NCI-H2107 treated with DMSO at 0.1 percent for 48 hours (cell line): Measurements from ENCODE around the gene BPGM.

Source experiments
- DNase-seq: peaks from one replicate; lab custom pipeline; 2025; ENCODE audit not compliant: unreplicated experiment; lab: John Stamatoyannopoulos, UW

Gene BPGM

GRCh38 chr7:134646425-134647305 is at the start of gene BPGM:
BPGM (plus strand) TSS chr7:134646853; CDS start chr7:134661508, 14,655 bp downstream.
- DNase-seq, result peak; percentile 99

- peak; percentile 56 for DNase-seq
Observed at GRCh38 chr7:134599371-134599770, 47.3 kb upstream of the BPGM start.

GRCh38 chr7:134601459-134601858 is 45.2 kb upstream of the BPGM start:
- no peak for DNase-seq

GRCh38 chr7:134602881-134603451 is 43.7 kb upstream of the BPGM start:
- peak; percentile 43 for DNase-seq

DNA sequence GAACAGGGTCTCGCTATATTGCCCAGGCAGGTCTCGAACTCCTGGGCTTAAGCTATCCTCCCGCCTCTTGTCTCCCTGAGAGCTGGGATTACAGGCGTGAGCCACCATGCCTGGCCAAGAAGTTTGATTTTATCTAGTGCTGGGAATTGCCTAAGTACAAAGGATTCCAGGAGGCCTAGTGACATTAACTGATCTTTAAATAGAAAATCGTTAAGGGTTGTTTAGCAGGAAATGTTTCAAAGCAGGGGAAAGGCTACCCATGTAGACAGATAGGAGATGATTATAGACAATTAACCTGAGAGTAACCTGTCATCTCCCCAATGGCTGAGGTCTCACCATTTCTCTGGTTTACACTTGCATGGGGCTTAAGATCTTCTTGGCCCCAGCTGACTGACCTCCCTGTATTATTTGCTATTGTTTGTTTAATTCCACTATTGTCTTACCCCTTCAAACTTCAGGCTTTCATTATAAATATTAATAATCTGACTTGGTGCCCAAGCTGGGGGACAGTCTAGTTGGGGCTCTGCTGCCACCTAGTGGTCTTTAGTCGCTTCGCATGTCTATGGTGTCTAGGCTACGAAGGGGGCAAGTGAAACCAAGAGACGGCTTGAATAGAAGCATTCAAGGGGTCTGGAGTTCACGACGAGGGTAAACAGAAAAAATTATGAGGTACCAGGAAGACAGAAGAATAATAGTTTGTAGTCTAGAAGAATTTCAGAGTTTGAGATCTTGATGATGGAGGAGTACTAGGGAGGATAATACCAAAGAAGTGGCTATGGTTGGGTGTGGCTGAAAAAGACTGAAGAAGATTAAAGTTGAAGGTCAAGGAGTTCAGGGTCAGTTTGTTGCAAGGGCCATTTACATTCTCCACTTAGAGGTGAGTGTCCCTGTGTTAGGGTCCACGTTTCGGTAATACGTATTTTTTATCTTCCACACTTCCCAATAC is 40.4 kb upstream of the BPGM start:
- peak; percentile 17 for DNase-seq

DNA sequence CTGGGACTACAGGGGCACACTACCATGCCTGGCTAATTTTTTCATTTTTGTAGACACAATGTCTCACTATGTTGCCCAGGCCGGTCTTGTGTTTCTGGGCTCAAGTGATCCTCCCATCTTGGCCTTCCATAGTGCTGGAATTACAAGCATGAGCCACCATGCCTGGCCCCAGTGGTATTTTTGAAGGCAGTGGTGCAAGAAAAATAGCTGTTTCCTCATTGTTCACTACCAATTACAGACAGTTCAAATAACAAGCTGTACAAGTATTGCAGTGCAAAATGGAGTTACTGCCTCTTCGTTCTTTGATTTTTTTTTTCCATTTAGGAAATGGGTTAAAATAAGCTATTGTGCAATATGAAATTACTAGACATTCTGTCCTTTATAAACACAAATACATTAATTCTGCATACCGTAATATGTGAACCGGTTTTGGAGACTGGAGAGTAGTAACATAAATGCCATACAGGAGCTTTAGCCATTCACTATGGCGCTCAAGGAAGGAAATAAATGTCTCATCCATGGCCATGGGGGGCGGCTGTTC is 35.0 kb upstream of the BPGM start:
- no peak for DNase-seq

DNA sequence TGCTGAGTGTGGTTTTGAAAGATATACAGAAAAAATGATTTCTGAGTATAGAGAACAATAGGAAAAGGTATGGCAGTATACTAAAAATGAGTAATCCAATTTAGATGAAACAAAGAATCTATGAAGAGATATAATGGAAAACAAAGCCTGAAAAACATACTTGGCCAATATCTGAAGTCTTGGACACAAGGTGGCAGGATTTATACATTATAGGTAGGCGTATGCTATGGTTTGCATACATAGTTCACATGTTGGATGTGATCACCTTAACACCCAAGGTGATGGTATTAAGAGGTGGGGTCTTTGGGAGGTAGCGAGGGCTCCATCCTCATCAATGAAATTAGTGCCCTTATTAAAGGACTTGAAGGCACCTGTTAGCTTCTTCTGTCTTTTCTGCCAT is 34.5 kb upstream of the BPGM start:
- no peak for DNase-seq

DNA sequence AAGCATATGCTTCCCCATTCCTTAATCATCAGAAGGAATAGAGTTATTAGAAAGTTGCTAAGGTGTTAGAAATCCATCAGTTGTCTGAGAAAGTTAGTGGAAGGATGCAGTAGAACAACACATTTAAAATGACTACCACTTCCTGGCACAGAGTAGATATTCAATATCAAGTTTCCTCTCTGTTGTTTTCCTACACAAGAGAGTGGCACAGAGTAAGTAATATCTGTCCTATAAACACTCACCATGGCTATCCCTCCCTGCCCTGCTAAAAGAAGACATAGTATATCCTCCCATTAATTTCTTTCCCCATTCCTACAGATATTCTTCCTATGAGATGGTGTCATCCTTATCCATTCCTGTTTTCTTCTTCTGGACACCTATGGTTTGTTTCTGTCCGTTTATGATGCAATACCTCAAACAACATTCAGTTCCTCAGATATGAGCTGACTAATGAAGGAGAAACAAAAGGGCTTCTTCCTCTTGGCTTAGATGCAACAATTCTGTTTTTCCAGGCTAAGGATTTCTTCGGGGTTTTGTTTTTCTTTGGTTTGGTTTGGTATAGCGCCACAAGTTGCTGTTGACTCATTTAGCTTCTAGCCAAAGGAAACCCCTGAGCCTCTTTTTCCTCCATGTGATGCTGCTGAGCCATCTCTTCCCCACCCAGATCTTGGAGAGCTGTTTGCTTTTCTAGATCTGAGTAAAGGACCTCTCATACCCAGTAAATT is 32.9 kb upstream of the BPGM start:
- DNase-seq, result no peak

- DNase-seq, result no peak
Observed at GRCh38 chr7:134616611-134617010, 30.0 kb upstream of the BPGM start.

GRCh38 chr7:134618756-134619530 is 27.7 kb upstream of the BPGM start:
- DNase-seq, result no peak

DNA sequence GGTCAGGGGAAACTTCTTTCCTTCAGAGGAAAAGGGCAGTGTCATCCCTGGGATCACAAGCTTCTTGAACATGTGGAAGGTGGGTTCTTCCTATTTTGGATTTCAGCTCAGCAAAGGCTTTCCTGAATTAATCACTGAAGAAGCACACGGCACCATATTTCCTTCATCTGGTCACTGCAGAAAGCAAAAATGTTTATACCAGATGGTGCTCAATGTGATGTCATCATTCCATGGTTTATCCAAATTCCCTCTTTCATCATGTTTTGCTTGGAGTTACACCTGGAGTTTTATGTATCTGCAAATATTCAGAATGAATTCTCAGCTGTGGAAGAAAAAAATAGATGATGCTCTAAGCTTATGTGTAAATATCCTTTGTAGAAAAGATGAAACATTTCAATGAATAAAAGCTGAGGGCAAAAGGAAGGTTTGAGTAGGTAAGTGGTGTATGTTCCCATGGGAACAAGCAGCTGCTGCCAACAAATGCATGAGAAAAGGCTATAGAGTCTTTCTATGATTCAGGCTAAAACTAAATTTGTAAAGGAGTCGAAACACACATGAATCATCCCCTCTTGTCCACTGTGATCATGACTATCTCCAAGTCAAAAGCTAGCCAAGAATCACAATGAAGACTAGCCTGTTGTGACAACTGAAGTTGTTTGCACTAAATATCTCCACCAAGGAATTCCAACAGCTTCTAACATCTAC is 26.9 kb upstream of the BPGM start:
- DNase-seq, result no peak

DNA sequence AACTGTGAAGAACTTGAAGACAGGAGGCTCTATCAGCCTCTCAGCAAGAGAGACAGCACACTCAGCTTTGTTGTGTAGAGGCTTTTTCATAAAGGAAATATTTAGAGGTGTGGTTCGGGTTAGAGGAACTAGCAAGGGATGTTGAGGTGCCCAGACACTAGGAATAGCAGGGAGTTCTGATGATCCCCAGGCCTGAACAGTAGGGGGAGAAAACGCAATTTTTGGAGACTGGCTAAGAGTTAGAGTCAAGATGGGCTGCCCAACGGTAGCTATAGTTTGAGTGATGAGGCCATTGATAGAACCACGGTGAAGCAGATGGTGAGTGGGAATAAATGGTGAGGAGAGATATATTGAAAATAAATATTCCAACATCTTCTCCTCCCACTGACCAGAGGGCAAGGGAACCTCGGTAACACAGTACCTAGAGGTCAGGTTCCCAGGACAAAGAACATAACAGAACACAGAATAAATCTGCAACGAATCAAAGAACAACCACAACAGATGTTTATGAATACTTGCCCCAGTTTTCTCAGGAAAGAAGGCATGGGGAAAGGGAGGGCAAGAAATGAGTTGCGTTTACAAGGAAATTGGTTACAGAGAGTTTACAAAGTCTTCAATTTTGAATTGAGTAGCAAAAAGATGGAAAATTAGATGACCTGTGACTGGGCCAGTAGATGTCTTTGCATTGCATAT is 24.2 kb upstream of the BPGM start:
- no peak for DNase-seq

GRCh38 chr7:134623193-134623592 is 23.5 kb upstream of the BPGM start:
- DNase-seq, result no peak

GRCh38 chr7:134625550-134625949 is 21.1 kb upstream of the BPGM start:
- DNase-seq, result no peak

DNA sequence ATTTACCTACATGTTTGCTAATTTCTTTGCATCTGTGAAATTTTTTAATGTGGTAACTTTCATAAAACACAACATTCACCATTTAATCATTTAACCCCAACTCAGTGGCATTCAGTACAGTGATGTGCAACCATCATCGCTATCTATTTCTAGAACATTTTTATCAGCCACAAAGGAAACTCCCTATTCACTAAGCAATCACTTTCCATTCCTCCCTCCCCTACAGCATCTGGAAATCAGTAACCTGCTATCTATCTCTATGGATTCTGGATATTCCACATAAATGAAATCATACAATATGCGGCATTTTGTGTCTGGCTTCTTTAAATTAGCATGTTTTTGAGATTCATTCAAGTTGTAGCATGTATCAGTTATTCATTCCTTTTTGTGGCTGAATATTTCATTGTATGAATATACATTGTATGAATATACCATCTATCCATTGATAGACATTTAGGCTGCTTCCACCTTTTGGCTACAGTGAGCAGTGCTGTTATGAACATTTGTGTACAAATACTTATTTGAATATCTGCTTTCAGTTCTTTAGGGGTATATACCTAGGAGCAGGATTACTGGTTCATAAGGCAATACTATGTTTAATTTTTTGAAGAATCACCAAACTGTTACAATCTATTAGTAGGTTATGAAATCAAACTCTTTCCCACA is 19.4 kb upstream of the BPGM start:
- DNase-seq, result no peak

DNA sequence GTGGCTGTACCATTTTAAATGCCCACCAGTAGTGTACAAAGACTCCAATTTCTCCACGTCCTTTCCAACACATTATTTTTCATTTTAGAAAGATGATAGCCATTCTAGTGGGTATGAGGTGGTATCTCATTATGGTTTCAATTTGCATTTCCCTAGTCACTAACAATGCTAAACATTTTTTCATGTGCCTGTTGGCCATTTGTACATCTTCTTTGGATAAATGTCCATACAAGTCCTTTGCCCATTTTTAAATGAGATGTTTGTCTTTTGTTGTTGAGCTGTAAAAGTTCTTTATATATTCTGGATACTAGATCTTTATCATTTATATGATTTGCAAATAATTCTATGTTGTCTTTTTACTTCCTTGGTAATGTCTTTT is 18.9 kb upstream of the BPGM start:
- no peak for DNase-seq

DNA sequence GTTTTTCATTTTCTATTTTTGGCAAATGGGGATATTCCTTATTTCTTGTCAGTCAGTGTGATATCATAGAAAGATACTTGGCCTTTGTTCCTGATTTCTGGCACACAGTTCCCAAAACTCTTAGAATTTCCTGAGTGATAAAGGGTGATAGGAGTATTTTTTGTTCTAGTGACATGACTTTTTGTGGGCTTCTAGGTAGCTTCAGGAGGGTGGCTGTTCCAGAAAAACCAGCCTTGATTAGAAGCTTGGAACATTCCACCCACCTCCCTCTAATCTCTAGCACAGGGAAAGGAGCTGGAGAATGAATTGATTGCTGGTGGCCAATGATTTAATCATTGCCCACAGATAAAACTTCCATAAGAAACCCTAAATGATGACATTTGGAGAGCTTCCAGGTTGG is 17.2 kb upstream of the BPGM start:
- DNase-seq, result no peak

GRCh38 chr7:134630237-134630636 is 16.4 kb upstream of the BPGM start:
- DNase-seq, result no peak
